GM19467 (cell line): ENCODE data around the gene UNC45A.

Experiments used
- ATAC-seq: cut with Tn5 transposase; IDR thresholded peaks from one replicate; pipeline ENCODE4 v1.9.1; 2021; ENCODE audit warnings: mild to moderate bottlenecking, moderate library complexity; ENCODE audit not compliant: unreplicated experiment

The UNC45A gene

GRCh38 chr15:90994417-90995311 lies 59.6 kb downstream of the UNC45A start, which contains the start of gene PRC1:
TSS of gene PRC1 (minus strand) at chr15:90994535. CDS start at chr15:90994417, 118 bp downstream.
- peak; percentile 91 for ATAC-seq

GRCh38 chr15:90998737-90999136 lies 63.7 kb downstream of the UNC45A start:
- no peak for ATAC-seq

GRCh38 chr15:91001209-91001608 lies 66.1 kb downstream of the UNC45A start:
- ATAC-seq: no peak
